GM18520 (cell line): ENCODE results near the gene LMNB1.
"Not testable (repeated sequence)": the region's sequence is repeated elsewhere in the genome, so short reads cannot be mapped to it uniquely, and the experiment has no call there.

Experiments
- ATAC-seq: cut with Tn5 transposase; IDR thresholded peaks from one replicate; pipeline ENCODE4 v1.9.1; 2021; ENCODE audit not compliant: unreplicated experiment

LMNB1 gene

GRCh38 chr5:126777975-126778674, 1.2 kb downstream of the LMNB1 start:
- peak; percentile 55 for ATAC-seq

GRCh38 chr5:126778675-126779403, 1.9 kb downstream of the LMNB1 start:
- ATAC-seq: no peak

- ATAC-seq: no peak
Measured at GRCh38 chr5:126780165-126780827, 3.4 kb downstream of the LMNB1 start.

GRCh38 chr5:126788409-126788808, 11.5 kb downstream of the LMNB1 start:
- not testable (repeated sequence) for ATAC-seq

GRCh38 chr5:126793097-126793496, 16.2 kb downstream of the LMNB1 start:
- ATAC-seq: peak; percentile 31

GRCh38 chr5:126793648-126794047, 16.7 kb downstream of the LMNB1 start:
- not testable (repeated sequence) for ATAC-seq

GRCh38 chr5:126794157-126794828, 17.4 kb downstream of the LMNB1 start:
- no peak for ATAC-seq

- no peak for ATAC-seq
Measured at GRCh38 chr5:126799780-126800179, 22.8 kb downstream of the LMNB1 start.

GRCh38 chr5:126801174-126801991, 24.4 kb downstream of the LMNB1 start:
- no peak for ATAC-seq

GRCh38 chr5:126801992-126802294, 25.0 kb downstream of the LMNB1 start:
- ATAC-seq: no peak

- no peak for ATAC-seq
Measured at GRCh38 chr5:126805063-126805462, 28.1 kb downstream of the LMNB1 start.

GRCh38 chr5:126808521-126808988, 31.6 kb downstream of the LMNB1 start:
- ATAC-seq: no peak

- ATAC-seq: no peak
Measured at GRCh38 chr5:126809916-126810315, 33.0 kb downstream of the LMNB1 start.

GRCh38 chr5:126810596-126811380, 33.9 kb downstream of the LMNB1 start:
- ATAC-seq: no peak

- ATAC-seq: no peak
Measured at GRCh38 chr5:126811515-126812198, 34.7 kb downstream of the LMNB1 start.

- no peak for ATAC-seq
Measured at GRCh38 chr5:126812199-126812570, 35.2 kb downstream of the LMNB1 start.

- not testable (repeated sequence) for ATAC-seq
Measured at GRCh38 chr5:126813799-126814198, 36.9 kb downstream of the LMNB1 start.

GRCh38 chr5:126814721-126815404, 37.9 kb downstream of the LMNB1 start:
- no peak for ATAC-seq

- no peak for ATAC-seq
Measured at GRCh38 chr5:126816649-126817048, 39.7 kb downstream of the LMNB1 start.
